OCI-LY3 (cell line): ENCODE measurements around the gene IGFL4.
A peak's percentile ranks its signal among the peaks of the same experiment; 100 is the strongest.

Source experiments
- H2AFZ ChIP-seq: fragments of 200-600, 300-600 bp; shearing (Covaris generic); 2 replicates; pipeline ENCODE4 v1.6.0; 2014; ENCODE audit warnings: antibody characterized with exemption, low read depth, low read length
- H3K27ac ChIP-seq: fragments of 200-600, 300-600 bp; sonication (generic); 2 replicates; pipeline ENCODE4 v1.5.1; 2014; ENCODE audit warnings: mild to moderate bottlenecking, low read length, moderate library complexity, mixed read lengths
- H3K27me3 ChIP-seq: fragments of 200-600, 300-600 bp; sonication (generic); 2 replicates; pipeline ENCODE4 v1.6.1; 2014; ENCODE audit warnings: low read depth, low read length, mixed read lengths
- H3K36me3 ChIP-seq: fragments of 200-600, 300-600 bp; sonication (generic); replicated peaks from 2 replicates; pipeline ENCODE3; 2014; ENCODE audit warnings: low read depth, low read length, mixed read lengths
- H3K4me1 ChIP-seq: fragments of 300-600, 200-600 bp; sonication (generic); 2 replicates; pipeline ENCODE4 v1.6.1; 2014; ENCODE audit warnings: low read length, mixed read lengths
- H3K4me2 ChIP-seq: fragments of 200-600, 300-600 bp; sonication (generic); 2 replicates; pipeline ENCODE4 v1.6.1; 2014; ENCODE audit warnings: low read length, mixed read lengths
- H3K4me3 ChIP-seq: fragments of 300-600, 200-600 bp; sonication (generic); 2 replicates; pipeline ENCODE4 v1.5.1; 2014; ENCODE audit warnings: antibody characterized with exemption, mild to moderate bottlenecking, low read length, moderate library complexity
- H3K79me2 ChIP-seq: fragments of 300-600, 200-600 bp; shearing (Covaris generic); 2 replicates; pipeline ENCODE4 v1.6.1; 2014; ENCODE audit warnings: mild to moderate bottlenecking, low read length, mixed read lengths
- H3K9ac ChIP-seq: fragments of 300-600, 200-600 bp; shearing (Covaris generic); 2 replicates; pipeline ENCODE4 v1.6.0; 2014; ENCODE audit warnings: mild to moderate bottlenecking, low read length, moderate library complexity
- H3K9me3 ChIP-seq: fragments of 200-600, 300-600 bp; shearing (Covaris generic); 2 replicates; pipeline ENCODE4 v1.6.1; 2014; ENCODE audit warnings: low read length, mixed read lengths; ENCODE audit not compliant: insufficient read depth
- H4K20me1 ChIP-seq: fragments of 200-600, 300-600 bp; sonication (generic); 2 replicates; pipeline ENCODE4 v1.6.1; 2016; ENCODE audit warnings: low read length, mixed read lengths; ENCODE audit not compliant: insufficient read depth
- CTCF ChIP-seq: fragments of 200-600, 300-600 bp; sonication (generic); IDR thresholded peaks from 2 replicates; pipeline ENCODE4 v1.5.1; 2014; ENCODE audit warnings: antibody characterized with exemption, low read length, low read depth
- EZH2phosphoT487 ChIP-seq: fragments of 200-600 bp; shearing (Covaris generic); IDR thresholded peaks from 2 replicates; pipeline ENCODE4 v1.6.1; 2018; ENCODE audit warnings: antibody characterized with exemption, mixed run types, low read depth

Gene IGFL4

GRCh38 chr19:46049597-46049996 lies 8.8 kb upstream of the IGFL4 start:
- Histone ChIP-seq H3K36me3 (no peaks in the 10 kb centered on the region), H3K4me2 (no peak overlapping the region)
- TF ChIP-seq CTCF, result peak; percentile 55
- no peak for TF ChIP-seq EZH2phosphoT487

GRCh38 chr19:46043519-46043918 lies 2.7 kb upstream of the IGFL4 start:
- no peak overlapping the region for H3K4me3 ChIP-seq
- no peak overlapping the region for H3K9ac ChIP-seq
- no peak overlapping the region for H3K4me2 ChIP-seq
- H3K36me3 ChIP-seq, result no peaks in the 10 kb centered on the region
- no peak overlapping the region for H3K27ac ChIP-seq
- no peak overlapping the region for H2AFZ ChIP-seq
- H3K4me1 ChIP-seq, result no peaks in the 10 kb centered on the region
- H3K27me3 ChIP-seq, result peaks cover 63% of the 10 kb centered on the region
- TF ChIP-seq EZH2phosphoT487 (no peak), CTCF (no peak)
- H4K20me1 ChIP-seq, result no peaks in the 10 kb centered on the region
- no peaks in the 10 kb centered on the region for H3K9me3 ChIP-seq
- H3K79me2 ChIP-seq, result no peaks in the 10 kb centered on the region

More at GRCh38 chr19:46049597-46049996, 8.8 kb upstream of the IGFL4 start:
- Histone ChIP-seq H3K9ac (no peak overlapping the region), H3K4me3 (no peak overlapping the region), H4K20me1 (no peaks in the 10 kb centered on the region), H3K9me3 (no peaks in the 10 kb centered on the region), H3K79me2 (no peaks in the 10 kb centered on the region), H3K4me1 (no peaks in the 10 kb centered on the region), H2AFZ (no peak overlapping the region), H3K27ac (no peak overlapping the region), H3K27me3 (peaks cover 60% of the 10 kb centered on the region)

- H3K4me1 ChIP-seq, result no peaks in the 10 kb centered on the region
- H3K9me3 ChIP-seq, result no peaks in the 10 kb centered on the region
- no peak for TF ChIP-seq CTCF
- no peak for TF ChIP-seq EZH2phosphoT487
- no peak overlapping the region for H3K4me2 ChIP-seq
- no peaks in the 10 kb centered on the region for H4K20me1 ChIP-seq
- H3K9ac ChIP-seq, result no peak overlapping the region
- no peak overlapping the region for H2AFZ ChIP-seq
- no peaks in the 10 kb centered on the region for H3K79me2 ChIP-seq
- peaks cover 54% of the 10 kb centered on the region for H3K27me3 ChIP-seq
- H3K4me3 ChIP-seq, result no peak overlapping the region
- H3K36me3 ChIP-seq, result no peaks in the 10 kb centered on the region
- no peak overlapping the region for H3K27ac ChIP-seq
Observed at GRCh38 chr19:46042252-46042883, 1.6 kb upstream of the IGFL4 start.

GRCh38 chr19:46040125-46040524 lies 677 bp downstream of the IGFL4 start:
- Histone ChIP-seq H2AFZ (no peak overlapping the region), H3K27me3 (peaks cover 42% of the 10 kb centered on the region), H3K9ac (no peak overlapping the region), H3K36me3 (no peaks in the 10 kb centered on the region), H3K4me3 (no peak overlapping the region), H4K20me1 (no peaks in the 10 kb centered on the region), H3K4me1 (no peaks in the 10 kb centered on the region), H3K9me3 (no peaks in the 10 kb centered on the region), H3K27ac (no peak overlapping the region), H3K4me2 (no peak overlapping the region), H3K79me2 (no peaks in the 10 kb centered on the region)
- TF ChIP-seq CTCF (no peak), EZH2phosphoT487 (no peak)
